Hepatocyte (in vitro differentiated cells): Measurements from ENCODE around the gene VPS41.

Experiments used
- EZH2 ChIP-seq: fragments of 200-600 bp; sonication (generic); IDR thresholded peaks from 2 replicates; pipeline ENCODE4 v1.6.1; 2016; ENCODE audit warnings: antibody characterized with exemption, mild to moderate bottlenecking, borderline replicate concordance
- EZH2phosphoT487 ChIP-seq: fragments of 200-600 bp; sonication (generic); IDR thresholded peaks from one replicate; pipeline ENCODE4 v1.6.1; 2018; ENCODE audit warnings: antibody characterized with exemption, mild to moderate bottlenecking, low read depth, moderate library complexity; ENCODE audit not compliant: unreplicated experiment, severe bottlenecking
- TF ChIP-seq, protein P1 (sequence below): fragments of 200-600 bp; sonication (generic); IDR thresholded peaks from 2 replicates; pipeline ENCODE4 v1.5.1; 2016; ENCODE audit warnings: antibody characterized with exemption, mild to moderate bottlenecking; ENCODE audit not compliant: poor library complexity

DNA sequence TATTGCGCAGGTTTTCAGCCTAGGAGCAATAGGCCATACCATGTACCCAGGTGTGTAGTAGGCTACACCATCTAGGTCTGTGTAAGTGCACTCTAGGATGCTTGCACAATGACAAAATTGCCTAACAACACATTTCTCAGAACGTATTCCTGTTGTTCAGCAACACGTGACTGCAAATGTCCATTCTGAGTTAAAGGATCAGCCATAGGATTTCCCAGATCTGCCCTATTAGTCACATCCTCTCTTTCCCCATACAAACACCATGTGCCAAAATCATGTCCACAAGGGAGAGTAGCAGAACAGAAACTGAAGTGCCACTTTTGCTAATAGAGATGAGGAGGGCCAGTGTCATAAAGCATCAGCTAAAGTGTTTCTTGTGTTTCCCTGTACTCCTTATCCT is 235.2 kb downstream of the VPS41 start:
- TF ChIP-seq, protein P1, sequence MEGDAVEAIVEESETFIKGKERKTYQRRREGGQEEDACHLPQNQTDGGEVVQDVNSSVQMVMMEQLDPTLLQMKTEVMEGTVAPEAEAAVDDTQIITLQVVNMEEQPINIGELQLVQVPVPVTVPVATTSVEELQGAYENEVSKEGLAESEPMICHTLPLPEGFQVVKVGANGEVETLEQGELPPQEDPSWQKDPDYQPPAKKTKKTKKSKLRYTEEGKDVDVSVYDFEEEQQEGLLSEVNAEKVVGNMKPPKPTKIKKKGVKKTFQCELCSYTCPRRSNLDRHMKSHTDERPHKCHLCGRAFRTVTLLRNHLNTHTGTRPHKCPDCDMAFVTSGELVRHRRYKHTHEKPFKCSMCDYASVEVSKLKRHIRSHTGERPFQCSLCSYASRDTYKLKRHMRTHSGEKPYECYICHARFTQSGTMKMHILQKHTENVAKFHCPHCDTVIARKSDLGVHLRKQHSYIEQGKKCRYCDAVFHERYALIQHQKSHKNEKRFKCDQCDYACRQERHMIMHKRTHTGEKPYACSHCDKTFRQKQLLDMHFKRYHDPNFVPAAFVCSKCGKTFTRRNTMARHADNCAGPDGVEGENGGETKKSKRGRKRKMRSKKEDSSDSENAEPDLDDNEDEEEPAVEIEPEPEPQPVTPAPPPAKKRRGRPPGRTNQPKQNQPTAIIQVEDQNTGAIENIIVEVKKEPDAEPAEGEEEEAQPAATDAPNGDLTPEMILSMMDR = no peak
- TF ChIP-seq EZH2 = no peak
- TF ChIP-seq EZH2phosphoT487 = no peak
